ENCODE results near the gene CFI. TPM values are rescaled to one million over a fixed set of nuclear protein-coding genes. Genes with fewer than 3 reads are reported as not detected.

The CFI gene
- total RNA-seq, 1 donor from 2014 or later, result not detected

DNA sequence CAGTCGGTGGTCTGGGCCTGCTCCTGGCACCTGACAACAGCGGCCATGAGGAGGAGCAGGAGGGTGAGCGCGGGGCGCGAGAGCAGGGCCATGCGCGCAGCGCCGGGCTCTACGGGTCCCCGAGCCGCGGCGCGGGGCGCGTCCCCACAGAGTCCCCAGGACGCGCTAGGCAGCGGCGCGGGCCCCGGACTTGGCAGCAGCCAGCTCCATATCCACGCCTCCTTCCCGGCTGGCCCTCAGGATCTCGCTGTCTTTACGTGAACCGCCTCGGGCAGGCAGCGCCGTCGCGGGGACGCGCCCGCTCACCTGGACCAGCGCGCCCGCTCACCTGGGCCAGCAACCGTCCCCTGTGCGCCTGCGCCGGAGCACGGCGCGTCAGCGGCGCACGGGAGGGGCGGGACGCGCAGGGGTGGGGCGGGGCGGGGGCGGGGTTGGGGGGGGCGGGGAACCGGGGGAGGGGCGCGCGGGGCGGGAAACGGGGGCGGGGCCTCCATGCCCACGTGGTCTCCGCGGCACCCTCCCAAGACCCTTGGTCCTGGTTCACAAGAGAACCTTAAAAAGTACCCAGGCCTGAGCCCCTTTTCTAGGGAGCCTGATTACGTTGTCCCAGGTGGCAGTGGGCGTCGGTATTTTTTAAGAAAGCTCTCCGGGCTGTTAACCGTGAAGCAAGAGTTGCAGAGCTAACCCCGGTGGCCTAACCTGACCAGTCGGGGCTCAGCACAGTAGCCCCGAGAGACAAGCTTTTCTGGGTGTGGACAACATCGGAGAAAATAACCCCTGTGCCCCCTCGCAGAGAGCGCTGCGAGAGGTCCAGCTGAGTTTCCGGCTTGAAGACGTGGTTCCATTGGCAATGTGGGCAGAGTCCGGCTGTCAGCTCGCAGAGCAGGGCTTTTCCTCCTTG lies 71.8 kb downstream of the CFI start, which contains the start of gene PLA2G12A:
Gene PLA2G12A (minus strand): TSS at position 353 of the 901 bp plus-strand sequence. CDS start 261 bp downstream, at position 92.
- Histone ChIP-seq H3K4me3 (ENCODE audit: low read depth, low read length) (peak within 1 kb of the TSS; percentile 67), H3K27me3 (ENCODE audit: control insufficient read depth, insufficient read depth, low read length) (no peaks in the 10 kb centered on the region), H3K36me3 (ENCODE audit: control insufficient read depth, insufficient read depth, low read length) (no peaks in the 10 kb centered on the region)
- peak; percentile 81 for DNase-seq (ENCODE audit: low read depth)
- FAIRE-seq, result no peak
- TF ChIP-seq CTCF (IDR thresholded peaks at IDR 0.05; ENCODE audit: insufficient read depth, low read length, severe bottlenecking), result no peak

DNA sequence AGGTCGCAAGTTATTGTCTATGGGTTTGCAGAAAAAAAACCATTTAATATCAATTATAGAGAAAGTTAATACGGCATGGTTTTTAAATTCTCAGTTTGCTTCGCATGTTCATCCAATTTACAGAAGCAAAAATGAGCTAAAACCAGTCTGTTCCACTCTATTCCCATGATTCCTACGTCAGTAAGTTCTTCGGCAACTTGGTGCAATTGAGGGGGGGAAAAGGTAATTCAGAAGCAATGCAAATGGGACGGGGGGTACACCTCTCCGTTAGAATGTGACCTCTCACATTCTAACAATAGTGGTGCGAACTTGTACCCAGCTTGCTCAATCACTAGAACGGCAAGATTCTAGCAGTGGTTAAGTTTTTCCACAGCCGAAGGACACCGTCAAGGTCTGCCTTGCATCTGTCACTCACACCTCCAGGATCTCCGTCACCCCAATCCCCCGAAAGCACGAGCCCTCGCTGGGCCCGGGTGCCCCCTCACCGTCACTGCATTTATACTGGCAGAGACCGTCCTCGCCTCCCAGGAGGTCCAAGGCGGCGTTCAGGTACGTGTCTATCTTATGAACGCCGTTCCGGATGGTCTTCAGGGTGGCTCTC lies 72.6 kb downstream of the CFI start:
- TF ChIP-seq CTCF (IDR thresholded peaks at IDR 0.05; ENCODE audit: insufficient read depth, low read length, severe bottlenecking), result no peak
- peak; percentile 26 for DNase-seq (ENCODE audit: low read depth)
- Histone ChIP-seq H3K27me3 (ENCODE audit: control insufficient read depth, insufficient read depth, low read length) (no peaks in the 10 kb centered on the region), H3K36me3 (ENCODE audit: control insufficient read depth, insufficient read depth, low read length) (no peaks in the 10 kb centered on the region), H3K4me3 (ENCODE audit: low read depth, low read length) (peak overlapping the region; percentile 67)
- no peak for FAIRE-seq

GRCh38 chr4:109728385-109728784 lies 73.4 kb downstream of the CFI start:
- Histone ChIP-seq H3K4me3 (ENCODE audit: low read depth, low read length) (peak overlapping the region; percentile 67), H3K27me3 (ENCODE audit: control insufficient read depth, insufficient read depth, low read length) (no peaks in the 10 kb centered on the region), H3K36me3 (ENCODE audit: control insufficient read depth, insufficient read depth, low read length) (no peaks in the 10 kb centered on the region)
- FAIRE-seq (no peak), DNase-seq (ENCODE audit: low read depth) (peak; percentile 42)
- TF ChIP-seq CTCF (IDR thresholded peaks at IDR 0.05; ENCODE audit: insufficient read depth, low read length, severe bottlenecking), result no peak

- FAIRE-seq (no peak), DNase-seq (ENCODE audit: low read depth) (no peak)
- Histone ChIP-seq H3K36me3 (ENCODE audit: control insufficient read depth, insufficient read depth, low read length) (no peaks in the 10 kb centered on the region), H3K27me3 (ENCODE audit: control insufficient read depth, insufficient read depth, low read length) (no peaks in the 10 kb centered on the region), H3K4me3 (ENCODE audit: low read depth, low read length) (no peak overlapping the region)
- TF ChIP-seq CTCF (IDR thresholded peaks at IDR 0.05; ENCODE audit: insufficient read depth, low read length, severe bottlenecking), result no peak
These were observed 78.7 kb downstream of the CFI start for GRCh38 chr4:109723110-109723509.

DNA sequence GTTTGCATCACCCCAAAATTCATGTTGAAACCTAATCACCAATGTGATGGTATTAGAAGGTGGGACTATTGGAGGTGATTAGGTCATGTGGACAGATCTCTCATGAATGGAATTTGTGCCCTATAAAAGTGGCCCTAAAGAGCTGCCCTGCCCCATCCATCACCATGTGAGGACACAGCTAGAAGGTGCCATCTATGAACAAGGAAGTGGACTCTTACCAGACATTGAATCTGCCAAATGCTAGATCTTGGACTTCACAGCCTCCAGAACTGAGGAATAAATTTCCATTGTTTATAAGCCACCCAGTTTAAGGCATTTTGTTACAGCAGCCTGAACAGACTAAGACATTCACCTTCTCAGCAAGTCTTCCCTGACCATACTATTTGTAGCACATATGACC lies 79.4 kb downstream of the CFI start:
- Histone ChIP-seq H3K4me3 (ENCODE audit: low read depth, low read length) (no peak overlapping the region), H3K36me3 (ENCODE audit: control insufficient read depth, insufficient read depth, low read length) (peaks cover 2% of the 10 kb centered on the region), H3K27me3 (ENCODE audit: control insufficient read depth, insufficient read depth, low read length) (no peaks in the 10 kb centered on the region)
- DNase-seq (ENCODE audit: low read depth) (no peak), FAIRE-seq (no peak)
- TF ChIP-seq CTCF (IDR thresholded peaks at IDR 0.05; ENCODE audit: insufficient read depth, low read length, severe bottlenecking), result no peak

Data from bronchial epithelial cell (primary cell).